GM23338 (cell line): ENCODE data around the gene ZBTB20. TPM values are rescaled to one million over a fixed set of nuclear protein-coding genes. Genes with fewer than 3 reads are reported as not detected.

Experiments
- ATAC-seq: fragments of 200-7000 bp; cut with Tn5 transposase; 3 replicates; pipeline ENCODE4 v1.9.1; 2020
- DNase-seq: peaks from one replicate; pipeline ENCODE4 v3.0.0-alpha.2; 2015; ENCODE audit warnings: low spot score
- H2AFZ ChIP-seq: fragments of 200-600 bp; sonication (generic); 2 replicates; pipeline ENCODE4 v1.8.0; 2016; ENCODE audit warnings: antibody characterized with exemption, mild to moderate bottlenecking, moderate library complexity
- H3F3A ChIP-seq: fragments of 200-600 bp; sonication (generic); replicated peaks from 2 replicates; pipeline ENCODE4 v1.8.0; 2017; ENCODE audit warnings: antibody characterized with exemption, mixed run types, low read depth
- H3K27ac ChIP-seq: fragments of 200-600 bp; sonication (generic); 2 replicates; pipeline ENCODE4 v1.6.1; 2016; ENCODE audit warnings: low read depth
- H3K27me3 ChIP-seq: fragments of 200-600 bp; sonication (generic); 2 replicates; pipeline ENCODE4 v1.8.0; 2016; ENCODE audit warnings: mild to moderate bottlenecking, mixed run types, moderate library complexity; ENCODE audit not compliant: insufficient read depth
- H3K36me3 ChIP-seq: fragments of 200-600 bp; sonication (generic); 2 replicates; pipeline ENCODE4 v1.8.0; 2016; ENCODE audit warnings: mild to moderate bottlenecking; ENCODE audit not compliant: insufficient read depth
- H3K4me1 ChIP-seq: fragments of 200-600 bp; sonication (generic); 2 replicates; pipeline ENCODE4 v1.8.0; 2016; ENCODE audit warnings: mild to moderate bottlenecking, moderate library complexity; ENCODE audit not compliant: insufficient read depth
- H3K4me2 ChIP-seq: fragments of 200-600 bp; sonication (generic); 2 replicates; pipeline ENCODE4 v1.7.1; 2017; ENCODE audit warnings: mixed run types
- H3K4me3 ChIP-seq: fragments of 200-600 bp; sonication (generic); 2 replicates; pipeline ENCODE4 v1.6.1; 2016; ENCODE audit warnings: mixed run types
- H3K79me2 ChIP-seq: fragments of 200-600 bp; sonication (generic); replicated peaks from 2 replicates; pipeline ENCODE4 v1.8.0; 2017; ENCODE audit warnings: mild to moderate bottlenecking; ENCODE audit not compliant: insufficient read depth
- H3K9me2 ChIP-seq: fragments of 200-600 bp; sonication (generic); 2 replicates; pipeline ENCODE4 v1.8.0; 2017; ENCODE audit not compliant: insufficient read depth
- H4K20me1 ChIP-seq: fragments of 200-600 bp; sonication (generic); replicated peaks from 2 replicates; pipeline ENCODE4 v1.8.0; 2017; ENCODE audit warnings: mild to moderate bottlenecking; ENCODE audit not compliant: insufficient read depth
- H3K27ac Mint-ChIP-seq: 2 replicates; pipeline ENCODE4 v1.8.0; 2020; ENCODE audit warnings: inconsistent platforms, mild to moderate bottlenecking, moderate library complexity, mixed read lengths
- H3K27me3 Mint-ChIP-seq: 3 replicates; pipeline ENCODE4 v1.8.0; 2022; ENCODE audit warnings: low read depth, mild to moderate bottlenecking, moderate library complexity, mixed read lengths, inconsistent platforms; ENCODE audit not compliant: insufficient read depth, poor library complexity
- H3K36me3 Mint-ChIP-seq: 3 replicates; pipeline ENCODE4 v1.8.0; 2021; ENCODE audit warnings: low read depth, mild to moderate bottlenecking, inconsistent platforms, moderate library complexity, mixed read lengths
- H3K4me1 Mint-ChIP-seq: 3 replicates; pipeline ENCODE4 v1.8.0; 2020; ENCODE audit warnings: mild to moderate bottlenecking, inconsistent platforms, mixed read lengths
- H3K4me3 Mint-ChIP-seq: 3 replicates; pipeline ENCODE4 v1.8.0; 2021; ENCODE audit warnings: moderate library complexity, mild to moderate bottlenecking, inconsistent platforms, mixed read lengths
- H3K9me3 Mint-ChIP-seq: 3 replicates; pipeline ENCODE4 v1.8.0; 2020; ENCODE audit warnings: moderate library complexity, mild to moderate bottlenecking, inconsistent platforms, mixed read lengths
- CREB1 ChIP-seq: fragments of 250-450 bp; sonication (Bioruptor Pico); IDR thresholded peaks from 2 replicates; pipeline ENCODE4 v1.5.0; 2020; ENCODE audit warnings: low read depth, mild to moderate bottlenecking, moderate library complexity
- NANOG ChIP-seq: IDR thresholded peaks from 2 replicates; pipeline ENCODE4 v1.6.1; 2016; ENCODE audit warnings: antibody characterized with exemption, borderline replicate concordance
- POLR2AphosphoS5 ChIP-seq: IDR thresholded peaks from 2 replicates; pipeline ENCODE4 v1.6.1; 2016; ENCODE audit warnings: antibody characterized with exemption, low read depth
- STAT1 ChIP-seq: IDR thresholded peaks from one replicate; pipeline ENCODE4 v1.6.1; 2016; ENCODE audit warnings: antibody characterized with exemption; ENCODE audit not compliant: unreplicated experiment
- ZNF331 ChIP-seq: fragments of 250-450 bp; sonication (Bioruptor Pico); IDR thresholded peaks from 2 replicates; pipeline ENCODE4 v1.5.0; 2020; ENCODE audit warnings: low read depth, mild to moderate bottlenecking, moderate library complexity
- polyA plus RNA-seq: library from polyadenylated mRNA; unstranded; fragments of >200 nt; fragmentation: Nextera tagmentation; extraction: Ambion mirVana; gene quantifications from 2 replicates; pipeline ENCODE4 v1.2.1, GENCODE V29; 2016
- total RNA-seq: library from RNA; depleted of rRNA; stranded (reverse); fragments of >200 nt; shearing (Covaris generic); gene quantifications from 2 replicates; pipeline ENCODE4 v1.2.3, GENCODE V29; 2014
- TF ChIP-seq, protein P1 (sequence below): IDR thresholded peaks from one replicate; pipeline ENCODE4 v1.6.1; 2018; ENCODE audit warnings: antibody characterized with exemption; ENCODE audit not compliant: unreplicated experiment
- TF ChIP-seq, protein P2 (sequence below), 2 experiments: fragments of 200-600 bp in 1 of 2; sonication (generic) in 1 of 2; conservative IDR thresholded peaks; 2 replicates each; pipeline versions ENCODE4 v1.5.1 to v1.6.1; 2016 to 2017; ENCODE audit warnings: antibody characterized with exemption in 2 of 2, low read depth in 2 of 2, mild to moderate bottlenecking in 2 of 2, moderate library complexity in 1 of 2

The ZBTB20 gene
- total and polyA plus RNA-seq, 2 experiments from 2014 or later: 2.0 to 3.3 TPM

DNA sequence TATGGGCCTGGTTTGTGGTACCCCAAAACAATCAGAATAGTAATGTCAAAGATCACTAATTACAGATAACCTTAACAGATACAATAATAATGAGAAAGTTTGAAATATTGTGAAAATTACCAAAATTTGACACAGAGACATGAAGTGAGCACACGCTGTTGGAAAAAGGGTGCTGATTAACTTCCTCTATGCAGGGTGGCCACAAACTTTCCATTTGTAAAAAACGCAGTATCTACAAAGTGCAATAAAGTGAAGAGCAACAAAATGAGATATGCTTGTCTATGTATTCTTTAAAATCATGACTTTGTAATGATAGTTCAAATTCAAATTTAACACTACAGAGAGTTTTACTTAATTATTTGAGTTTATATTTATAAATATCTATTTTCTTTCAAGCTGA is 860.8 kb downstream of the ZBTB20 start:
- no peak overlapping the region for H3K27ac Mint-ChIP-seq

DNA sequence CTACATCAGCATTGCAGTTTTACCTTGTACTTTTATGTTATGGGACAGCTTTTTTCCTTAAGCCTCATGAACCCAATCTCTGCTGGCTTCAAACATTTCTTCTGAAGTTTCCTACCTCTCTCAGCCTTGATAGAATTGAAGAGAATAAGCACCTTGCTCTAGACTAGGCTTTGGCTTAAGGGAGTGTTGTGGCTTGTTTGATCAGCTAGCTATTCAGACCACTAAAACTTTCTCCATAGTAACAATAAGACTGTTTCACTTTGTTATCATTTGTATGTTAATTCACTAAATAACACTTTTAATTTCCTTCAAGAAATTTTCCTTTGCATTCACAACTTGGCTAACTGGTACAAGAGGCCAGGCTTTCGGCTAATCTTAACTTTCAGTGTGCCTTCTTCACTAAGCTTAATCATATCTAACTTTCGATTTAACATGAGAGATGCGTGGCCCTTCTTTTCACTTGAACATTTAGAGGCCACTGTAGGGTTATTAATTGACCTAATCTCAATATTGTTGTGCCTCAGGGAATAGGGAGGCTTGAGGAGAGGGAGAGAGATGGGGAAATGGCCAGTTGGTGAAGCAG is 861.3 kb downstream of the ZBTB20 start:
- H3K9me2 ChIP-seq: peaks cover 2% of the 10 kb centered on the region; the same call in 1 of the 2 replicates
- H3K36me3 Mint-ChIP-seq: peaks cover 4% of the 10 kb centered on the region; the same call in 1 of the 3 replicates
- ATAC-seq (no peak), DNase-seq (no peak)
- H3K27me3 ChIP-seq: no peaks in the 10 kb centered on the region
- H3K27ac Mint-ChIP-seq: no peak overlapping the region
- no peaks in the 10 kb centered on the region for H4K20me1 ChIP-seq
- no peaks in the 10 kb centered on the region for H3K4me1 Mint-ChIP-seq
- H3K4me2 ChIP-seq: no peak overlapping the region
- no peak overlapping the region for H3K27ac ChIP-seq
- H3K4me1 ChIP-seq: no peaks in the 10 kb centered on the region
- H3K9me3 Mint-ChIP-seq: peaks cover 3% of the 10 kb centered on the region; the same call in 2 of the 3 replicates
- H3F3A ChIP-seq: no peaks in the 10 kb centered on the region
- H2AFZ ChIP-seq: no peak overlapping the region
- no peaks in the 10 kb centered on the region for H3K36me3 ChIP-seq
- H3K79me2 ChIP-seq: no peaks in the 10 kb centered on the region
- H3K27me3 Mint-ChIP-seq: peaks cover under 1% of the 10 kb centered on the region
- no peak overlapping the region for H3K4me3 ChIP-seq
- no peak overlapping the region for H3K4me3 Mint-ChIP-seq
- TF ChIP-seq NANOG (no peak), STAT1 (no peak), POLR2AphosphoS5 (no peak), ZNF331 (CRISPR knock-in tag) (no peak), CREB1 (CRISPR knock-in tag) (no peak)

More for the DNA sequence above, 860.8 kb downstream of the ZBTB20 start:
- Histone ChIP-seq H3F3A (no peaks in the 10 kb centered on the region), H3K4me2 (no peak overlapping the region), H3K36me3 (no peaks in the 10 kb centered on the region), H3K4me3 (no peak overlapping the region), H3K27me3 (no peaks in the 10 kb centered on the region), H3K79me2 (no peaks in the 10 kb centered on the region), H3K9me2 (peaks cover 2% of the 10 kb centered on the region; the same call in 1 of the 2 replicates), H4K20me1 (no peaks in the 10 kb centered on the region), H2AFZ (no peak overlapping the region), H3K4me1 (no peaks in the 10 kb centered on the region), H3K27ac (no peak overlapping the region)
- H3K4me1 Mint-ChIP-seq: peaks cover 4% of the 10 kb centered on the region
- peaks cover 3% of the 10 kb centered on the region for H3K27me3 Mint-ChIP-seq
- DNase-seq (no peak), ATAC-seq (no peak)
- H3K36me3 Mint-ChIP-seq: peaks cover 4% of the 10 kb centered on the region; the same call in 1 of the 3 replicates
- H3K4me3 Mint-ChIP-seq: no peak overlapping the region
- TF ChIP-seq, protein P1, sequence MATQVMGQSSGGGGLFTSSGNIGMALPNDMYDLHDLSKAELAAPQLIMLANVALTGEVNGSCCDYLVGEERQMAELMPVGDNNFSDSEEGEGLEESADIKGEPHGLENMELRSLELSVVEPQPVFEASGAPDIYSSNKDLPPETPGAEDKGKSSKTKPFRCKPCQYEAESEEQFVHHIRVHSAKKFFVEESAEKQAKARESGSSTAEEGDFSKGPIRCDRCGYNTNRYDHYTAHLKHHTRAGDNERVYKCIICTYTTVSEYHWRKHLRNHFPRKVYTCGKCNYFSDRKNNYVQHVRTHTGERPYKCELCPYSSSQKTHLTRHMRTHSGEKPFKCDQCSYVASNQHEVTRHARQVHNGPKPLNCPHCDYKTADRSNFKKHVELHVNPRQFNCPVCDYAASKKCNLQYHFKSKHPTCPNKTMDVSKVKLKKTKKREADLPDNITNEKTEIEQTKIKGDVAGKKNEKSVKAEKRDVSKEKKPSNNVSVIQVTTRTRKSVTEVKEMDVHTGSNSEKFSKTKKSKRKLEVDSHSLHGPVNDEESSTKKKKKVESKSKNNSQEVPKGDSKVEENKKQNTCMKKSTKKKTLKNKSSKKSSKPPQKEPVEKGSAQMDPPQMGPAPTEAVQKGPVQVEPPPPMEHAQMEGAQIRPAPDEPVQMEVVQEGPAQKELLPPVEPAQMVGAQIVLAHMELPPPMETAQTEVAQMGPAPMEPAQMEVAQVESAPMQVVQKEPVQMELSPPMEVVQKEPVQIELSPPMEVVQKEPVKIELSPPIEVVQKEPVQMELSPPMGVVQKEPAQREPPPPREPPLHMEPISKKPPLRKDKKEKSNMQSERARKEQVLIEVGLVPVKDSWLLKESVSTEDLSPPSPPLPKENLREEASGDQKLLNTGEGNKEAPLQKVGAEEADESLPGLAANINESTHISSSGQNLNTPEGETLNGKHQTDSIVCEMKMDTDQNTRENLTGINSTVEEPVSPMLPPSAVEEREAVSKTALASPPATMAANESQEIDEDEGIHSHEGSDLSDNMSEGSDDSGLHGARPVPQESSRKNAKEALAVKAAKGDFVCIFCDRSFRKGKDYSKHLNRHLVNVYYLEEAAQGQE: no peak
- TF ChIP-seq, protein P2, sequence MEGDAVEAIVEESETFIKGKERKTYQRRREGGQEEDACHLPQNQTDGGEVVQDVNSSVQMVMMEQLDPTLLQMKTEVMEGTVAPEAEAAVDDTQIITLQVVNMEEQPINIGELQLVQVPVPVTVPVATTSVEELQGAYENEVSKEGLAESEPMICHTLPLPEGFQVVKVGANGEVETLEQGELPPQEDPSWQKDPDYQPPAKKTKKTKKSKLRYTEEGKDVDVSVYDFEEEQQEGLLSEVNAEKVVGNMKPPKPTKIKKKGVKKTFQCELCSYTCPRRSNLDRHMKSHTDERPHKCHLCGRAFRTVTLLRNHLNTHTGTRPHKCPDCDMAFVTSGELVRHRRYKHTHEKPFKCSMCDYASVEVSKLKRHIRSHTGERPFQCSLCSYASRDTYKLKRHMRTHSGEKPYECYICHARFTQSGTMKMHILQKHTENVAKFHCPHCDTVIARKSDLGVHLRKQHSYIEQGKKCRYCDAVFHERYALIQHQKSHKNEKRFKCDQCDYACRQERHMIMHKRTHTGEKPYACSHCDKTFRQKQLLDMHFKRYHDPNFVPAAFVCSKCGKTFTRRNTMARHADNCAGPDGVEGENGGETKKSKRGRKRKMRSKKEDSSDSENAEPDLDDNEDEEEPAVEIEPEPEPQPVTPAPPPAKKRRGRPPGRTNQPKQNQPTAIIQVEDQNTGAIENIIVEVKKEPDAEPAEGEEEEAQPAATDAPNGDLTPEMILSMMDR (conservative IDR thresholded peaks at IDR 0.05; ENCODE audit: low read depth in 2 of 2): no peak
- peaks cover 3% of the 10 kb centered on the region; the same call in 2 of the 3 replicates for H3K9me3 Mint-ChIP-seq
